Body of pancreas (tissue), 4 donors: ENCODE results near the gene FASTK.
"Not testable (repeated sequence)": the region's sequence is repeated elsewhere in the genome, so short reads cannot be mapped to it uniquely, and the experiment has no call there.

Experiments used
- CTCF ChIP-seq, 7 experiments: fragments of 450-650 bp in 4 of 7; fragments of 200-600 bp in 3 of 7; sonication (generic) in 3 of 7; IDR thresholded peaks; one replicate each; pipeline ENCODE4 v1.5.1; 2016 to 2019; ENCODE audit warnings: antibody characterized with exemption in 7 of 7
- POLR2A ChIP-seq, 3 donors: fragments of 450-650 bp; IDR thresholded peaks; one replicate each; pipeline ENCODE4 v1.6.1; 2016; ENCODE audit warnings: antibody characterized with exemption in 3 of 3, mild to moderate bottlenecking in 2 of 3

GRCh38 chr7:151026771-151027727, 53.6 kb downstream of the FASTK start:
- TF ChIP-seq CTCF, POLR2A (IDR thresholded peaks at IDR 0.05): not testable (repeated sequence)
